K562 (cell line): ENCODE results near the gene SYMPK. TPM values are rescaled to one million over a fixed set of nuclear protein-coding genes. Genes with fewer than 3 reads are reported as not detected.

Source experiments
- CREB3 ChIP-seq: fragments of 450-650 bp; conservative IDR thresholded peaks from 2 replicates; pipeline ENCODE4 v1.6.1; 2016; ENCODE audit warnings: missing genetic modification characterization, low read depth, mild to moderate bottlenecking, missing compliant biosample characterization, moderate library complexity
- HBP1 ChIP-seq: fragments of 450-650 bp; formaldehyde crosslinking; IDR thresholded peaks from 2 replicates; pipeline ENCODE4 v1.4.0; 2022; ENCODE audit warnings: missing genetic modification characterization
- HDAC8 ChIP-seq: fragments of 450-650 bp; IDR thresholded peaks from 2 replicates; pipeline ENCODE4 v1.6.1; 2016; ENCODE audit warnings: mild to moderate bottlenecking, missing genetic modification characterization, moderate library complexity, missing compliant biosample characterization
- HNRNPK ChIP-seq: fragments of 200-400 bp; formaldehyde crosslinking; IDR thresholded peaks from one replicate; pipeline ENCODE4 v1.6.1; 2018; ENCODE audit warnings: mild to moderate bottlenecking, low read depth, low read length; ENCODE audit not compliant: poor library complexity, severe bottlenecking
- HNRNPUL1 ChIP-seq: fragments of 200-400 bp; formaldehyde crosslinking; IDR thresholded peaks from 2 replicates; pipeline ENCODE4 v1.6.1; 2017; ENCODE audit warnings: low read length
- HOXB6 ChIP-seq: fragments of 250-450 bp; sonication (Bioruptor Pico); IDR thresholded peaks from 2 replicates; pipeline ENCODE4 v1.5.1; 2022; ENCODE audit warnings: mild to moderate bottlenecking, borderline replicate concordance
- MBD2 ChIP-seq: sonication (generic); IDR thresholded peaks from 2 replicates; pipeline ENCODE4 v1.6.1; 2016; ENCODE audit warnings: low read depth, borderline replicate concordance
- MECOM ChIP-seq: fragments of 250-450 bp; sonication (Bioruptor Pico); IDR thresholded peaks from 2 replicates; pipeline ENCODE4 v1.8.0; 2022; ENCODE audit warnings: inconsistent platforms
- MEIS2 ChIP-seq: fragments of 450-650 bp; IDR thresholded peaks from 2 replicates; pipeline ENCODE4 v1.6.1; 2014; ENCODE audit warnings: mild to moderate bottlenecking; ENCODE audit not compliant: partially characterized antibody
- NELFE ChIP-seq: IDR thresholded peaks from 2 replicates; pipeline ENCODE4 v1.6.1; 2011; ENCODE audit warnings: mild to moderate bottlenecking; ENCODE audit not compliant: insufficient read depth, insufficient read length
- RBM34 ChIP-seq: fragments of 200-400 bp; formaldehyde crosslinking; IDR thresholded peaks from 2 replicates; pipeline ENCODE4 v1.6.1; 2018; ENCODE audit warnings: low read length, borderline replicate concordance; ENCODE audit not compliant: insufficient read depth
- SMARCC2 ChIP-seq: fragments of 450-650 bp; IDR thresholded peaks from 2 replicates; pipeline ENCODE4 v1.6.1; 2017; ENCODE audit warnings: antibody characterized with exemption, moderate library complexity, mild to moderate bottlenecking, low read depth
- TCFL5 ChIP-seq: fragments of 250-450 bp; sonication (Bioruptor Pico); conservative IDR thresholded peaks from 2 replicates; pipeline ENCODE4 v1.6.1; 2021; ENCODE audit warnings: mild to moderate bottlenecking, moderate library complexity, matching md5 sums
- TEAD4 ChIP-seq, 2 experiments: sonication (generic) in 1 of 2; formaldehyde crosslinking in 1 of 2; IDR thresholded peaks; 2 replicates each; pipeline versions ENCODE4 v1.6.1 to v1.8.0; 2012 to 2022; ENCODE audit warnings: borderline replicate concordance in 1 of 2, inconsistent platforms in 1 of 2, low read length in 1 of 2, mild to moderate bottlenecking in 1 of 2, missing genetic modification reagents in 1 of 2
- THRB ChIP-seq: fragments of 450-650 bp; formaldehyde crosslinking; conservative IDR thresholded peaks from 2 replicates; pipeline ENCODE4 v1.4.0; 2022; ENCODE audit warnings: mild to moderate bottlenecking, missing genetic modification characterization
- XRCC4 ChIP-seq: IDR thresholded peaks from one replicate; pipeline ENCODE4 v1.6.1; 2011; ENCODE audit not compliant: insufficient read depth, insufficient read length; ENCODE audit errors: extremely low read depth
- ZC3H8 ChIP-seq: fragments of 450-650 bp; IDR thresholded peaks from 2 replicates; pipeline ENCODE4 v1.6.1; 2017
- ZNF146 ChIP-seq: IDR thresholded peaks from one replicate; pipeline ENCODE4 v1.6.1; 2018; ENCODE audit warnings: missing compliant biosample characterization; ENCODE audit not compliant: unreplicated experiment
- ZNF384 ChIP-seq: IDR thresholded peaks from 2 replicates; pipeline ENCODE4 v1.6.1; 2012; ENCODE audit warnings: low read depth, low read length, improper control_type of control experiment
- ZNF57 ChIP-seq: fragments of 450-650 bp; formaldehyde crosslinking; IDR thresholded peaks from 2 replicates; pipeline ENCODE4 v1.4.0; 2020; ENCODE audit warnings: mild to moderate bottlenecking, moderate library complexity
- polyA plus RNA-seq, 8 experiments: library from polyadenylated mRNA; depleted of rRNA in 4 of 8; stranded (reverse) in 5 of 8; unstranded in 3 of 8; fragments of >200 nt; fragmentation: Nextera tagmentation in 2 of 8; fragmentation: Illumina TruSeq in 1 of 8; extraction: Ambion mirVana in 2 of 8; extraction: Trizol in 1 of 8; gene quantifications; 2 replicates each; pipeline versions ENCODE4 v1.2.1 to v1.2.3, GENCODE V29; 2011 to 2014; ENCODE audit warnings: inconsistent platforms in 1 of 8, missing spikeins in 1 of 8
- total RNA-seq, 7 experiments: library from RNA; depleted of rRNA in 6 of 7; stranded (reverse); fragments of >200 nt in 6 of 7; fragmentation: Illumina TruSeq in 2 of 7; extraction: Trizol in 2 of 7; gene quantifications; 2 replicates each; pipeline versions ENCODE4 v1.2.1 to v1.2.3, GENCODE V29; 2011 to 2021; ENCODE audit warnings: low replicate concordance in 1 of 7

The SYMPK gene
- total and polyA plus RNA-seq, 9 of the 15 experiments (the other 6 are each of a cell fraction or from before 2014, with no cell fraction given): 0.73 to 95.5 (median 58.4) TPM

GRCh38 chr19:45768984-45769782 is 93.8 kb downstream of the SYMPK start, which contains the start of gene SIX5 (continued):
- no peak for TF ChIP-seq HBP1 (CRISPR knock-in tag)
- TF ChIP-seq HNRNPK: peak; percentile 100
- TF ChIP-seq MBD2: peak; percentile 75; the same call in 1 of the 2 replicates
- TF ChIP-seq ZC3H8: no peak
- no peak for TF ChIP-seq ZNF57 (CRISPR knock-in tag)
- TF ChIP-seq ZNF146 (CRISPR knock-in tag): no peak
- TF ChIP-seq ZNF384: no peak
- TF ChIP-seq MEIS2: peak; percentile 91
- TF ChIP-seq SMARCC2: no peak
- no peak for TF ChIP-seq NELFE
- TF ChIP-seq HNRNPUL1: no peak
- no peak for TF ChIP-seq MECOM (CRISPR knock-in tag)
- TF ChIP-seq CREB3 (tag): no peak
- no peak for TF ChIP-seq RBM34
- no peak for TF ChIP-seq HDAC8 (tag)
- TF ChIP-seq TCFL5: no peak
- TF ChIP-seq THRB (CRISPR knock-in tag): no peak
- TF ChIP-seq HOXB6 (CRISPR knock-in tag): 0 out of 2 replicates have a peak, but pooled peaks have one; percentile 13
- no peak for TF ChIP-seq XRCC4
- TF ChIP-seq TEAD4 (IDR thresholded peaks at IDR 0.05; ENCODE audit: low read length): peak; percentile 62
- TF ChIP-seq TEAD4 (CRISPR knock-in tag; IDR thresholded peaks at IDR 0.05; ENCODE audit: borderline replicate concordance): no peak
